Measurements from ENCODE around the gene NEK6. TPM values are rescaled to one million over a fixed set of nuclear protein-coding genes. Genes with fewer than 3 reads are reported as not detected.

NEK6 gene
- total RNA-seq, 3 donors from 2014 or later (not counting 1 experiment from before 2014, with no cell fraction given): 25.0 to 34.9 (median 33.0) TPM

- ATAC-seq: no peak
- H3K4me3 ChIP-seq (ENCODE audit: low read length): no peak overlapping the region
- Mint-ChIP-seq H3K36me3 (no peaks in the 10 kb centered on the region), H3K9me3 (no peaks in the 10 kb centered on the region), H3K4me3 (peak overlapping the region; percentile 64), H3K27me3 (ENCODE audit: low read depth in 2 of 2) (no peaks in the 10 kb centered on the region), H3K27ac (peak overlapping the region; percentile 67 to 82), H3K4me1 (peaks cover 53 to 65% of the 10 kb centered on the region in 2 donors)
- H3K27me3 ChIP-seq (ENCODE audit: control insufficient read depth, insufficient read depth, low read length): no peaks in the 10 kb centered on the region
- TF ChIP-seq, protein P1, sequence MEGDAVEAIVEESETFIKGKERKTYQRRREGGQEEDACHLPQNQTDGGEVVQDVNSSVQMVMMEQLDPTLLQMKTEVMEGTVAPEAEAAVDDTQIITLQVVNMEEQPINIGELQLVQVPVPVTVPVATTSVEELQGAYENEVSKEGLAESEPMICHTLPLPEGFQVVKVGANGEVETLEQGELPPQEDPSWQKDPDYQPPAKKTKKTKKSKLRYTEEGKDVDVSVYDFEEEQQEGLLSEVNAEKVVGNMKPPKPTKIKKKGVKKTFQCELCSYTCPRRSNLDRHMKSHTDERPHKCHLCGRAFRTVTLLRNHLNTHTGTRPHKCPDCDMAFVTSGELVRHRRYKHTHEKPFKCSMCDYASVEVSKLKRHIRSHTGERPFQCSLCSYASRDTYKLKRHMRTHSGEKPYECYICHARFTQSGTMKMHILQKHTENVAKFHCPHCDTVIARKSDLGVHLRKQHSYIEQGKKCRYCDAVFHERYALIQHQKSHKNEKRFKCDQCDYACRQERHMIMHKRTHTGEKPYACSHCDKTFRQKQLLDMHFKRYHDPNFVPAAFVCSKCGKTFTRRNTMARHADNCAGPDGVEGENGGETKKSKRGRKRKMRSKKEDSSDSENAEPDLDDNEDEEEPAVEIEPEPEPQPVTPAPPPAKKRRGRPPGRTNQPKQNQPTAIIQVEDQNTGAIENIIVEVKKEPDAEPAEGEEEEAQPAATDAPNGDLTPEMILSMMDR (IDR thresholded peaks at IDR 0.05): no peak
- H3K27ac ChIP-seq (ENCODE audit: low read length): no peak overlapping the region
- no peak for DNase-seq
- peaks cover 87% of the 10 kb centered on the region for H3K4me1 ChIP-seq (ENCODE audit: control insufficient read depth, insufficient read depth, low read length)
- intact Hi-C loops (cut with micrococcal nuclease): no loop called here
- WGBS (ENCODE audit: insufficient coverage): 70% methylated on average over 8 of the region's 8 CpGs
- H3K36me3 ChIP-seq (ENCODE audit: control insufficient read depth, insufficient read depth, low read length): no peaks in the 10 kb centered on the region
- H3K9me3 ChIP-seq (ENCODE audit: control insufficient read depth, insufficient read depth, low read length): no peaks in the 10 kb centered on the region
Measured at GRCh38 chr9:124296094-124296493, 38.3 kb downstream of the NEK6 start.

DNA sequence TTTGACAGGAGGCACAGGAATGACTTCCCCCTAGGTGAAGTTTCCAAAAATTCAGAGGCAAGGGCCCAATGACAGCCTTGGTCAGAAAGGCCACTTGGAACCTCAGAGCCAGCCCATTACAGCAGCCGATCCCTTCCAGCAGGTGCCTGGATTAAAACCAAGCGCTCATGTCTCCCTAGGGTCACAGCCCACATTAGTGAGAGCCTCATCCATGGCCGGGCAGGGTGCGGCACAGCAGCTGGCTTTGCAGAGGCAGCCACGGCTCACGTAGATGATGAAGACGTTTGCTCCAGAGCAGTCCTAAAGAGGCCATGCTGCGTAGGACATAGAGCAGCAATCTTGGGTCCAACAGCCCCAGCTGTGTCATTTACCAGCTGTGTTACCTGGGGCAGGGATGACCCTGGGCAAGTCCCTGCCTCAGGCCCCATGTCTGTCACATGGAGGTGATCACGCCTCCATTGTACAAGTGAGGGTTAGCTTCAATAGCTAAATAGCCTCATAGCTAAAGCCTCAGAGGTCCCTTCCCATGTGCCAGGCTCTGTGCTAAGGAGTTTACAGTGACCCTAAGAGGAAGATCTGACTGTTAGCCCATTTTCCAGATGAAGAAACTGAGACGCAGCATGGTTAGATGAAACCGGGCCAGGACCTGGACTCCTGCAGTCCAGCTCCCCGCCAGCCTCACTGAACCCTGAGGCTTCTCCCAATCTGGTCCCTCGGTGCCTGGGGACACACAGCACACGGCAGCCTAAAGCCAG lies 39.2 kb downstream of the NEK6 start:
- Mint-ChIP-seq H3K4me1 (peaks cover 50 to 63% of the 10 kb centered on the region in 2 donors), H3K27me3 (ENCODE audit: low read depth in 2 of 2) (no peaks in the 10 kb centered on the region), H3K27ac (no peak overlapping the region), H3K36me3 (no peaks in the 10 kb centered on the region), H3K9me3 (no peaks in the 10 kb centered on the region), H3K4me3 (no peak overlapping the region)
- TF ChIP-seq, protein P1 (IDR thresholded peaks at IDR 0.05): no peak
- intact Hi-C loops (cut with micrococcal nuclease): no loop called here
- H3K9me3 ChIP-seq (ENCODE audit: control insufficient read depth, insufficient read depth, low read length): no peaks in the 10 kb centered on the region
- H3K27ac ChIP-seq (ENCODE audit: low read length): no peak overlapping the region
- 95% methylated on average over 14 of the region's 14 CpGs for WGBS (ENCODE audit: insufficient coverage)
- no peaks in the 10 kb centered on the region for H3K36me3 ChIP-seq (ENCODE audit: control insufficient read depth, insufficient read depth, low read length)
- H3K4me3 ChIP-seq (ENCODE audit: low read length): no peak overlapping the region
- H3K4me1 ChIP-seq (ENCODE audit: control insufficient read depth, insufficient read depth, low read length): peaks cover 78% of the 10 kb centered on the region
- ATAC-seq (no peak), DNase-seq (no peak)
- H3K27me3 ChIP-seq (ENCODE audit: control insufficient read depth, insufficient read depth, low read length): no peaks in the 10 kb centered on the region

DNA sequence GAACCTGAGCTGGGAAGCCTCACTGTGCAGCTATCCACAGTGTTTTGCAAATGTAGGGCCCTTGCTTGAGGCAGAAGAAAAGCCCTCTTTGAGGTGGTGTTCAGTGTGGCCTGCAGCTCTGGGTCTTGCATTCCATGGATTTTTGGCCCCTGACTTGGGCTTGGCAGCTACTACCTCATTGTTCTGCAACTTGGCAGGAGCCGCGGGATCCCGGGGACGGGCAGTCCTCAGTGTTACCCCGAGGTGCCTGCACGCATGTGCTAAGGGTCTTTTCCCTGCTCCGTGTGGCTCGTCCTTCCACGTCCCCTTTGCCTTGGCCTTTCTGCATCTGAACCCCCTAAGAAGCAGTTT lies 39.8 kb downstream of the NEK6 start:
- Mint-ChIP-seq H3K36me3 (no peaks in the 10 kb centered on the region), H3K27ac (no peak overlapping the region), H3K4me3 (no peak overlapping the region), H3K4me1 (peaks cover 47 to 62% of the 10 kb centered on the region in 2 donors), H3K9me3 (no peaks in the 10 kb centered on the region), H3K27me3 (ENCODE audit: low read depth in 2 of 2) (no peaks in the 10 kb centered on the region)
- TF ChIP-seq, protein P1 (IDR thresholded peaks at IDR 0.05): no peak
- DNase-seq (no peak), ATAC-seq (no peak)
- H3K9me3 ChIP-seq (ENCODE audit: control insufficient read depth, insufficient read depth, low read length): no peaks in the 10 kb centered on the region
- H3K27ac ChIP-seq (ENCODE audit: low read length): no peak overlapping the region
- no peak overlapping the region for H3K4me3 ChIP-seq (ENCODE audit: low read length)
- peaks cover 72% of the 10 kb centered on the region for H3K4me1 ChIP-seq (ENCODE audit: control insufficient read depth, insufficient read depth, low read length)
- peaks cover 3% of the 10 kb centered on the region for H3K36me3 ChIP-seq (ENCODE audit: control insufficient read depth, insufficient read depth, low read length)
- 96% methylated on average over 9 of the region's 9 CpGs for WGBS (ENCODE audit: insufficient coverage)
- no peaks in the 10 kb centered on the region for H3K27me3 ChIP-seq (ENCODE audit: control insufficient read depth, insufficient read depth, low read length)
- intact Hi-C loops (cut with micrococcal nuclease): no loop called here
